HG03159 (cell line): ENCODE data around the gene HSPB7.
"Not testable (repeated sequence)": the region's sequence is repeated elsewhere in the genome, so short reads cannot be mapped to it uniquely, and the experiment has no call there.

Source experiments
- ATAC-seq: cut with Tn5 transposase; IDR thresholded peaks from one replicate; pipeline ENCODE4 v1.9.1; 2021; ENCODE audit warnings: mild to moderate bottlenecking, moderate library complexity; ENCODE audit not compliant: unreplicated experiment

Gene HSPB7

GRCh38 chr1:15983275-15983674 is 34.6 kb downstream of the HSPB7 start:
- ATAC-seq: no peak

DNA sequence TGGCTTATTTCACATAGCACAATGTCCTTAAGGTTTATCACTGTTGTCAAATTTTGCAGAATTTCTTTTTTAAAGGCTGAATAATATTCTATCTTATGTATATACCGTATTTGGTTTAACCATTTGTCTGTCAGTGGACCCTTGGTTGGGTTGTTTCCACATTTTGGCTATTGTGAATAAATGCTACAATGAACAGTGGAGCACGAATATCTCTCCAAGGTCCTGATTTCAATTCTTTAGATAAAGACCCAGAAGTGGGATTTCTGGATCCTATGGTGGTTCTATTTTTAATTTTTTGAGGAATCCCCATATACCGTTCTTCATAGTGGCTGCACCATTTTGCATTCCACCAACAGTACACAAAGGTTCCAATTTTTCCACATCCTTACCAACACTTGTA is 36.2 kb downstream of the HSPB7 start:
- no peak for ATAC-seq

- ATAC-seq: not testable (repeated sequence)
These were observed 39.9 kb downstream of the HSPB7 start for GRCh38 chr1:15977947-15978346.

DNA sequence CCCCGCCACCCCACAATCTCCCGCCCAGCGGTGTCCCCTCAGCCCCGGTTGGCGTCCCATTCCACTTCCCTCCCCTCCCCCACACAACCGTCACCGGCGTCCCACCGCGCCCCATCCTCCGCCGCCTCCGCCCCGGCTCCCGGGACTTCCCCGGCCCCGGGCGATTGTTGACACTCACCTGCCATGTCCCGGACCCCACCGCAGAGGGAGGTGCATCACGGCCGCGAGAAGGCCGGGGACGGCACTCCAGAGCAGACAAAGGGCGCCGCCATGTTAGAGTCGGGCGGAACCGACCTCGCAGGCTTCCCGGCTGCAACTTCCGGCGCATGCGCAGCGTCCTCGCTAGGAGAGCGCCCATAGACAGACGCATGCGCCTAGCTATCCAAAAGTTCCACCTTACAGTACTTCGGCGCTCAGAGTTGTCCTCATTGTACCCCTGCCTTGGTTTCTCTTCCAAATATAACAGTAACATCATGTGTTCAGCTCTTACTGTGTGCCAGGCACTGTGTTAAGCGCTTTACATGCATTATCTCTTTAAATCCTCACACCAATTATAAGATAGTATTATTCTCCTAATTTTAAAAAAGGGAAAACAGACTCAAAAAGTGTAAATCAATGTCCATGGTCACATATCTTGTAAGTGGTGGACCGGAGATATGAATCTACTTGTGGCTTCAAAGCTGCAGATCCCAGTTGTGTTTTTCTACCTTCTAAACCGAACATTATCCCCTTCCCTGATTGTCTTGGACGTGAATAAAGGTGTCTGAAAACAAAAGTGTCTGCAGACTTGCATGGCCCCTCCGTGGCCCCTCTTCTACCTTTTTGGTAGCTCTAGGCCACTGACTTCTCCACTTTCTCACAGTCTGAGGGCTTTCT is 41.8 kb downstream of the HSPB7 start, which contains the start of gene ZBTB17:
ZBTB17 (minus strand) TSS at position 297 of the 876 bp plus-strand sequence. CDS start 27,606 bp downstream, outside the sequence.
- peak; percentile 76 for ATAC-seq

GRCh38 chr1:15975358-15975804 is 42.5 kb downstream of the HSPB7 start:
- peak; percentile 56 for ATAC-seq

DNA sequence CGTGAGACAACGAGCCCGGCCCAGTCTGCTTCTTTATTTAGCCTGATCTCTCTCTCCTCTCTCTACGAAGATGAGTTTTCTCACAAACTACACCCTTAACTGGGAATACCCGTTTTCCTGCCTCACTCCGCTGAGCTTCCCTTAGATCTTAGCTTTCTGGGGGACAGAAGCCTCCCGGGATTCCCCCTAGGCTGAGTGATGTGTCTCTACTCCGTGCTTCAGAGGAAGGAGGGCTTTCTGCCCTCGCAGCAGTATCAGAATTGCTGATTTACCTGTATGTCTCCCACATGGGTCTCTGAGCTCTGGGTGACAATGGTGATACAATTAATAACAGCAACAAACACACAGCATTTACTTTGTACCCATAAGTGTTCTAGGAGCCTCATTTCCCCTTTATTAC is 43.0 kb downstream of the HSPB7 start:
- ATAC-seq: no peak

DNA sequence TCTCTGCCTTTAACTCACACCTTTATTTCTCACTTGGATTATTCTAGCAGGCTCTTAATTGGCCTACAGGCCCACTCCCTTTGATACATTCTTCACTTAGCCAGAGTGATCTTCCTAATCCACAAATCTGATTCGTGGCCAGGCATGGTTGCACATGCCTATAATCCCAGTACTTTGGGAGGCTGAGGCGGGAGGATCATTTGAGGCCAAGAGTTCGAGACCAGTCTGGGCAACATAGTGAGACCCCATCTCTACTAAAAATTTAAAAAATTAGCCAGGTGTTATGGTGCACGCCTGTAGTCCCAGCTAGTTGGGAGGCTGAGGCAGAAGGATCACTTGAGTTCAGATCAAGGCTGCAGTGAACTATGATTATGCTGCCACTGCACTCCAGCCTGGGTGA is 44.1 kb downstream of the HSPB7 start:
- no peak for ATAC-seq

GRCh38 chr1:15972409-15972808 is 45.4 kb downstream of the HSPB7 start:
- ATAC-seq: no peak

- ATAC-seq: no peak
These were observed 46.9 kb downstream of the HSPB7 start for GRCh38 chr1:15970911-15971310.

DNA sequence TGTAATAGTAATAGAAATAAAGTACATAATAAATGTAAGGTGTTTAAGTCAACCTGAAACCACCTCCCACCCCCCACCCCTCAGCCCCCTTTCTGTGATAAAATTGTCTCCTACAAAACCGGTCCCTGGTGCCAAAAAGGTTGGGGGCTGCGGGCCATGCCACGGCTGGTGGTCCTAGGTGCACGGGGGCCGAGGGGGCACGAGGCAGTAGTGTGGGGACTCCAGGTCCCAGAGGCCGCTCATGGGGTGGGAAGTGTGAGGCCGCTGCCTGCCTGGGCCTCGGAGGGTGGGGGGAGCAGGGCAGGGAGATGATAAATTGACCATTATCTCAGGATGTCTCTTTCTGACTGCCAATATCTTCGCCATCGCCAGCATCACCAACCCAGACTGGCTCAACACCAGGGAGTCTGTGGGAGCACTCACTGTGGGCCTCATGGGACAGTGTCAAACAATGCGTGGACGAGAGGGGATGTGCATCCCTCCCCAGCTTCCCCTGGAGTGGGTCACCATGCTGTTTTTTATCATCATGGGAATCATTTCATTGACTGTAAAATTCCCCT is 48.4 kb downstream of the HSPB7 start:
- no peak for ATAC-seq

- no peak for ATAC-seq
These were observed 49.7 kb downstream of the HSPB7 start for GRCh38 chr1:15968172-15968571.

- no peak for ATAC-seq
These were observed 50.9 kb downstream of the HSPB7 start for GRCh38 chr1:15966956-15967344.

GRCh38 chr1:15966081-15966955 is 51.5 kb downstream of the HSPB7 start:
- ATAC-seq: peak; percentile 59

DNA sequence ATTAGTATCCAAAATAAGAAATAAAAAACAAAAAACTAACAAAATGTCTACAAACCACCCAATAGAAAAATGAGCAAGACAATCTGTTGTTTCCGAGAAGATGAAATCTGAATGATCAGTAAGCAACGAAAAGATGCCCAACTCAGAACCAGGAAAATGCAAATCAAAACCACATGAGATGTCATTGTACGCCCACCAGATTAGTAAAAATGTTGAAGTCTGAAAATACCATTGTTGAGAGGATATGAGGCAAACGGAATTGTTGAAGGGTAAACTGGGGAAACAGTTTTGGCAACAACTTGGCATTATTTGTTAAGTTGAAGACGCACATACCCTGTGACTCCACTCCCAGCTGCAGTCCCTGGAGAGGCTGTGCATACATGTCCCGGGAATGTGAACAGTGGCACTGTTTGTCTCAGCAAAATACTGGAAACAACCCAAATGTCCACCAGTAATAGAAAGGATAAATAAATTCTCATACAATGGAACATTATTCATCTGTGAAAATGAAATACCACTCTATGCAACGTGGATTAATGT is 52.5 kb downstream of the HSPB7 start:
- ATAC-seq: no peak
